ENCODE data around the gene PTPRG.

- no peak for TF ChIP-seq CTCF (IDR thresholded peaks at IDR 0.05)
- no peak for TF ChIP-seq POLR2A (IDR thresholded peaks at IDR 0.05)
Observed at GRCh38 chr3:61884794-61885193, 323.4 kb downstream of the PTPRG start.

Measured in body of pancreas (tissue), 4 donors.